ENCODE results near the gene CLDN9. TPM values are rescaled to one million over a fixed set of nuclear protein-coding genes. Genes with fewer than 3 reads are reported as not detected.

CLDN9 gene
- total and polyA plus RNA-seq, 9 of the 15 experiments (the other 6 are each of a cell fraction or from before 2014, with no cell fraction given) = 0.12 to 0.44 (median 0.22) TPM; not detected in 4

DNA sequence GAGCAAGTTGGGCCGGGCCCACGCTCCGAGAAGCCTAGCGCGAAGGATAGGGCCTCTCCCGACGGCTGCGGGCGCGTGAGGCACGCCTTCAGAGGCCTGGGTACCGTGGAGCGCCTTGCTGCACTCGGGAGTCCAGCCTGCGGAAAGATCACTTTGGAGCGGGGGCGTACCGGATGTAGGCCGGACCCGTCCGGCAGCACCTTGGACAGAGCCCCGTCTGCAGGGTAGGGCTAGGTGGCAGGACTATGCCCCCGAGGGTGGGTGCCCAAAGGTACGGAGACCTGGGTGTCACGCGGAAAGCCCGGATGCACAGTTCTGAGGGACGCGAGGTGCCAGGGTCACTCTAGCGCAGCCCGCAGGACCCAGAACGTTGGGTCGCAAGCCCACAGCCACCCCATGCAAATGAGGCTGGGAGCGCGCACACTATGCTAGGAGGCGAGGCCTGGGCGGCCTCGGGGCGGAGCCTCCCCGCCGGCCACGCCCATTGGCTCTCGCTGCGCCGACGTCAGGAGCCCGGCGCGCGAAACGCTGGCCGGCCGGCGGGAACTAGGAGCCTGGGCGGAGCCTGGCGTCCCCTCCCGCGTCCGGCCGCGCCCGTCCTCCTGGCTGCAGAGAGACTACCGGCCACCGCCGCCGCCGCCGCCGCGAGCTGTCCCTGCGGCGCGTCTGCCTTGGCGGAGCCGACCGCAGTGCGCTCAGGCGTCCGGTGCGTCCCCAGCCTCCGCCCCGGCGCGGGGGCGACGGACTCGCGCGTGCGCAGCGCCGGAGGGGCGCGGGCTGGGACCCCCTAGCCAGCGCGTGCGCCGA lies 43.8 kb upstream of the CLDN9 start, which contains the start of gene PAQR4 (continued):
- TF ChIP-seq, protein P1, sequence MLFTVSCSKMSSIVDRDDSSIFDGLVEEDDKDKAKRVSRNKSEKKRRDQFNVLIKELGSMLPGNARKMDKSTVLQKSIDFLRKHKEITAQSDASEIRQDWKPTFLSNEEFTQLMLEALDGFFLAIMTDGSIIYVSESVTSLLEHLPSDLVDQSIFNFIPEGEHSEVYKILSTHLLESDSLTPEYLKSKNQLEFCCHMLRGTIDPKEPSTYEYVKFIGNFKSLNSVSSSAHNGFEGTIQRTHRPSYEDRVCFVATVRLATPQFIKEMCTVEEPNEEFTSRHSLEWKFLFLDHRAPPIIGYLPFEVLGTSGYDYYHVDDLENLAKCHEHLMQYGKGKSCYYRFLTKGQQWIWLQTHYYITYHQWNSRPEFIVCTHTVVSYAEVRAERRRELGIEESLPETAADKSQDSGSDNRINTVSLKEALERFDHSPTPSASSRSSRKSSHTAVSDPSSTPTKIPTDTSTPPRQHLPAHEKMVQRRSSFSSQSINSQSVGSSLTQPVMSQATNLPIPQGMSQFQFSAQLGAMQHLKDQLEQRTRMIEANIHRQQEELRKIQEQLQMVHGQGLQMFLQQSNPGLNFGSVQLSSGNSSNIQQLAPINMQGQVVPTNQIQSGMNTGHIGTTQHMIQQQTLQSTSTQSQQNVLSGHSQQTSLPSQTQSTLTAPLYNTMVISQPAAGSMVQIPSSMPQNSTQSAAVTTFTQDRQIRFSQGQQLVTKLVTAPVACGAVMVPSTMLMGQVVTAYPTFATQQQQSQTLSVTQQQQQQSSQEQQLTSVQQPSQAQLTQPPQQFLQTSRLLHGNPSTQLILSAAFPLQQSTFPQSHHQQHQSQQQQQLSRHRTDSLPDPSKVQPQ (CRISPR knock-in tag; IDR thresholded peaks at IDR 0.05; ENCODE audit: borderline replicate concordance) = no peak
- no peak for TF ChIP-seq HLTF (IDR thresholded peaks at IDR 0.05)
- TF ChIP-seq, protein P2, sequence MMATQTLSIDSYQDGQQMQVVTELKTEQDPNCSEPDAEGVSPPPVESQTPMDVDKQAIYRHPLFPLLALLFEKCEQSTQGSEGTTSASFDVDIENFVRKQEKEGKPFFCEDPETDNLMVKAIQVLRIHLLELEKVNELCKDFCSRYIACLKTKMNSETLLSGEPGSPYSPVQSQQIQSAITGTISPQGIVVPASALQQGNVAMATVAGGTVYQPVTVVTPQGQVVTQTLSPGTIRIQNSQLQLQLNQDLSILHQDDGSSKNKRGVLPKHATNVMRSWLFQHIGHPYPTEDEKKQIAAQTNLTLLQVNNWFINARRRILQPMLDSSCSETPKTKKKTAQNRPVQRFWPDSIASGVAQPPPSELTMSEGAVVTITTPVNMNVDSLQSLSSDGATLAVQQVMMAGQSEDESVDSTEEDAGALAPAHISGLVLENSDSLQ (IDR thresholded peaks at IDR 0.05) = no peak
- TF ChIP-seq, protein P3, sequence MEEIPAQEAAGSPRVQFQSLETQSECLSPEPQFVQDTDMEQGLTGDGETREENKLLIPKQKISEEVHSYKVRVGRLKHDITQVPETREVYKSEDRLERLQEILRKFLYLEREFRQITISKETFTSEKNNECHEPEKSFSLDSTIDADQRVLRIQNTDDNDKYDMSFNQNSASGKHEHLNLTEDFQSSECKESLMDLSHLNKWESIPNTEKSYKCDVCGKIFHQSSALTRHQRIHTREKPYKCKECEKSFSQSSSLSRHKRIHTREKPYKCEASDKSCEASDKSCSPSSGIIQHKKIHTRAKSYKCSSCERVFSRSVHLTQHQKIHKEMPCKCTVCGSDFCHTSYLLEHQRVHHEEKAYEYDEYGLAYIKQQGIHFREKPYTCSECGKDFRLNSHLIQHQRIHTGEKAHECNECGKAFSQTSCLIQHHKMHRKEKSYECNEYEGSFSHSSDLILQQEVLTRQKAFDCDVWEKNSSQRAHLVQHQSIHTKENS (CRISPR knock-in tag; IDR thresholded peaks at IDR 0.05) = no peak
- TF ChIP-seq ETV5 (CRISPR knock-in tag; IDR thresholded peaks at IDR 0.05; ENCODE audit: low read depth) = peak; percentile 99
- TF ChIP-seq PML (IDR thresholded peaks at IDR 0.05; ENCODE audit: low read length) = no peak; the same call in 1 of the 2 replicates
- TF ChIP-seq KLF10 (CRISPR knock-in tag; IDR thresholded peaks at IDR 0.05) = no peak
- no peak for TF ChIP-seq ZNF146 (CRISPR knock-in tag; IDR thresholded peaks at IDR 0.05; ENCODE audit: unreplicated experiment)
- no peak for TF ChIP-seq KHSRP (IDR thresholded peaks at IDR 0.05)
- no peak for TF ChIP-seq POU5F1 (IDR thresholded peaks at IDR 0.05; ENCODE audit: borderline replicate concordance, low read depth, low read length, partially characterized antibody)
- no peak for TF ChIP-seq PTTG1 (tag; IDR thresholded peaks at IDR 0.05; ENCODE audit: low read depth)
- TF ChIP-seq YBX1 (IDR thresholded peaks at IDR 0.05) = no peak
- no peak for TF ChIP-seq ELF4 (CRISPR knock-in tag; IDR thresholded peaks at IDR 0.05)
- TF ChIP-seq THRAP3 (IDR thresholded peaks at IDR 0.05; ENCODE audit: borderline replicate concordance) = no peak
- 0 out of 2 replicates have a peak, but pooled peaks have one; percentile 54 for TF ChIP-seq CBX1 (IDR thresholded peaks at IDR 0.05; ENCODE audit: low read depth)
- TF ChIP-seq ZNF699 (CRISPR knock-in tag; IDR thresholded peaks at IDR 0.05; ENCODE audit: insufficient replicate concordance) = no peak
- no peak for TF ChIP-seq CREBBP (IDR thresholded peaks at IDR 0.05; ENCODE audit: low read depth, low read length)
- TF ChIP-seq, protein P4, sequence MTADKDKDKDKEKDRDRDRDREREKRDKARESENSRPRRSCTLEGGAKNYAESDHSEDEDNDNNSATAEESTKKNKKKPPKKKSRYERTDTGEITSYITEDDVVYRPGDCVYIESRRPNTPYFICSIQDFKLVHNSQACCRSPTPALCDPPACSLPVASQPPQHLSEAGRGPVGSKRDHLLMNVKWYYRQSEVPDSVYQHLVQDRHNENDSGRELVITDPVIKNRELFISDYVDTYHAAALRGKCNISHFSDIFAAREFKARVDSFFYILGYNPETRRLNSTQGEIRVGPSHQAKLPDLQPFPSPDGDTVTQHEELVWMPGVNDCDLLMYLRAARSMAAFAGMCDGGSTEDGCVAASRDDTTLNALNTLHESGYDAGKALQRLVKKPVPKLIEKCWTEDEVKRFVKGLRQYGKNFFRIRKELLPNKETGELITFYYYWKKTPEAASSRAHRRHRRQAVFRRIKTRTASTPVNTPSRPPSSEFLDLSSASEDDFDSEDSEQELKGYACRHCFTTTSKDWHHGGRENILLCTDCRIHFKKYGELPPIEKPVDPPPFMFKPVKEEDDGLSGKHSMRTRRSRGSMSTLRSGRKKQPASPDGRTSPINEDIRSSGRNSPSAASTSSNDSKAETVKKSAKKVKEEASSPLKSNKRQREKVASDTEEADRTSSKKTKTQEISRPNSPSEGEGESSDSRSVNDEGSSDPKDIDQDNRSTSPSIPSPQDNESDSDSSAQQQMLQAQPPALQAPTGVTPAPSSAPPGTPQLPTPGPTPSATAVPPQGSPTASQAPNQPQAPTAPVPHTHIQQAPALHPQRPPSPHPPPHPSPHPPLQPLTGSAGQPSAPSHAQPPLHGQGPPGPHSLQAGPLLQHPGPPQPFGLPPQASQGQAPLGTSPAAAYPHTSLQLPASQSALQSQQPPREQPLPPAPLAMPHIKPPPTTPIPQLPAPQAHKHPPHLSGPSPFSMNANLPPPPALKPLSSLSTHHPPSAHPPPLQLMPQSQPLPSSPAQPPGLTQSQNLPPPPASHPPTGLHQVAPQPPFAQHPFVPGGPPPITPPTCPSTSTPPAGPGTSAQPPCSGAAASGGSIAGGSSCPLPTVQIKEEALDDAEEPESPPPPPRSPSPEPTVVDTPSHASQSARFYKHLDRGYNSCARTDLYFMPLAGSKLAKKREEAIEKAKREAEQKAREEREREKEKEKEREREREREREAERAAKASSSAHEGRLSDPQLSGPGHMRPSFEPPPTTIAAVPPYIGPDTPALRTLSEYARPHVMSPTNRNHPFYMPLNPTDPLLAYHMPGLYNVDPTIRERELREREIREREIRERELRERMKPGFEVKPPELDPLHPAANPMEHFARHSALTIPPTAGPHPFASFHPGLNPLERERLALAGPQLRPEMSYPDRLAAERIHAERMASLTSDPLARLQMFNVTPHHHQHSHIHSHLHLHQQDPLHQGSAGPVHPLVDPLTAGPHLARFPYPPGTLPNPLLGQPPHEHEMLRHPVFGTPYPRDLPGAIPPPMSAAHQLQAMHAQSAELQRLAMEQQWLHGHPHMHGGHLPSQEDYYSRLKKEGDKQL (CRISPR knock-in tag; IDR thresholded peaks at IDR 0.05; ENCODE audit: borderline replicate concordance) = peak; percentile 87; the same call in 1 of the 2 replicates
- TF ChIP-seq ZNF717 (CRISPR knock-in tag; IDR thresholded peaks at IDR 0.05) = no peak
